Measurements from ENCODE around the gene MTARC1.
A peak's percentile ranks its signal among the peaks of the same experiment; 100 is the strongest.

The MTARC1 gene

GRCh38 chr1:220807726-220808125, 21.0 kb downstream of the MTARC1 start:
- DNase-seq = no peak

- no peak for DNase-seq
These were observed 21.9 kb downstream of the MTARC1 start for GRCh38 chr1:220808345-220809186.

- no peak for DNase-seq
These were observed 22.5 kb downstream of the MTARC1 start for GRCh38 chr1:220809187-220809550.

GRCh38 chr1:220809704-220810103, 23.0 kb downstream of the MTARC1 start:
- no peak for DNase-seq

- peak; percentile 67 for DNase-seq
These were observed 23.5 kb downstream of the MTARC1 start for GRCh38 chr1:220810179-220810653.

- DNase-seq = no peak
These were observed 24.2 kb downstream of the MTARC1 start for GRCh38 chr1:220810963-220811362.

GRCh38 chr1:220811695-220812094, 25.0 kb downstream of the MTARC1 start:
- DNase-seq = no peak

- no peak for DNase-seq
These were observed 25.6 kb downstream of the MTARC1 start for GRCh38 chr1:220812308-220812707.

- no peak for DNase-seq
These were observed 26.3 kb downstream of the MTARC1 start for GRCh38 chr1:220813013-220813412.

- no peak for DNase-seq
These were observed 28.7 kb downstream of the MTARC1 start for GRCh38 chr1:220815409-220815808.

- DNase-seq = no peak
These were observed 31.2 kb downstream of the MTARC1 start for GRCh38 chr1:220817907-220818306.

GRCh38 chr1:220818421-220819173, 31.9 kb downstream of the MTARC1 start:
- no peak for DNase-seq

- DNase-seq = no peak
These were observed 32.8 kb downstream of the MTARC1 start for GRCh38 chr1:220819467-220820026.

GRCh38 chr1:220824031-220824989, 37.6 kb downstream of the MTARC1 start:
- no peak for DNase-seq

GRCh38 chr1:220825819-220826551, 39.3 kb downstream of the MTARC1 start:
- no peak for DNase-seq

- DNase-seq = no peak
These were observed 40.0 kb downstream of the MTARC1 start for GRCh38 chr1:220826729-220827128.

GRCh38 chr1:220827445-220828178, 40.9 kb downstream of the MTARC1 start:
- DNase-seq = no peak

GRCh38 chr1:220828179-220828490, 41.4 kb downstream of the MTARC1 start:
- DNase-seq = no peak

- DNase-seq = no peak
These were observed 42.4 kb downstream of the MTARC1 start for GRCh38 chr1:220828950-220829586.

GRCh38 chr1:220833436-220833835, 46.7 kb downstream of the MTARC1 start:
- no peak for DNase-seq

Measured in activated T-cell treated with anti-CD3 and anti-CD28 coated beads, Interleukin-2, amount 50 U/mL, for 1 hour (primary cell).